Trophoblast cell (in vitro differentiated cells and primary cell): ENCODE data around the gene COL5A1.
A peak's percentile ranks its signal among the peaks of the same experiment; 100 is the strongest.

Experiments used
- DNase-seq, 2 donors: peaks; one replicate each; pipeline ENCODE4 v3.0.0-alpha.2; 2016
- H2AFZ ChIP-seq: 2 replicates; pipeline ENCODE4 v1.6.1; 2013; ENCODE audit warnings: low read length, moderate library complexity, mild to moderate bottlenecking; ENCODE audit not compliant: insufficient read depth, poor library complexity
- H2AK5ac ChIP-seq: 2 replicates; pipeline ENCODE4 v1.6.1; 2013; ENCODE audit warnings: mild to moderate bottlenecking, low read length
- H2BK120ac ChIP-seq: 2 replicates; pipeline ENCODE4 v1.6.1; 2013; ENCODE audit warnings: low read length, mild to moderate bottlenecking, moderate library complexity; ENCODE audit not compliant: insufficient read depth, poor library complexity
- H2BK12ac ChIP-seq: 2 replicates; pipeline ENCODE4 v1.6.1; 2013; ENCODE audit warnings: mild to moderate bottlenecking, low read length, moderate library complexity
- H2BK5ac ChIP-seq: 2 replicates; pipeline ENCODE4 v1.6.1; 2013; ENCODE audit warnings: low read length, low read depth, moderate library complexity, mild to moderate bottlenecking; ENCODE audit not compliant: poor library complexity
- H3K14ac ChIP-seq: 2 replicates; pipeline ENCODE4 v1.6.1; 2013; ENCODE audit warnings: mild to moderate bottlenecking, low read length
- H3K18ac ChIP-seq: 2 replicates; pipeline ENCODE4 v1.6.1; 2013; ENCODE audit warnings: mild to moderate bottlenecking, low read length
- H3K23ac ChIP-seq: 2 replicates; pipeline ENCODE4 v1.6.1; 2013; ENCODE audit warnings: low read length
- H3K27ac ChIP-seq: 2 replicates; pipeline ENCODE4 v1.5.1; 2013; ENCODE audit warnings: low read depth, mild to moderate bottlenecking, inconsistent platforms, low read length, moderate library complexity
- H3K27me3 ChIP-seq: 2 replicates; pipeline ENCODE4 v1.6.1; 2013; ENCODE audit warnings: inconsistent platforms, mild to moderate bottlenecking, low read length, moderate library complexity; ENCODE audit not compliant: insufficient read depth
- H3K36me3 ChIP-seq, 2 experiments: 1 replicate in 1 of 2; 2 replicates in 1 of 2; pipeline ENCODE4 v1.6.1; 2013; ENCODE audit warnings: low read length in 2 of 2, mild to moderate bottlenecking in 2 of 2, moderate library complexity in 1 of 2; ENCODE audit not compliant: insufficient read depth in 2 of 2, control insufficient read depth in 1 of 2
- H3K4ac ChIP-seq: 2 replicates; pipeline ENCODE4 v1.6.1; 2013; ENCODE audit warnings: low read depth, mild to moderate bottlenecking, low read length, moderate library complexity
- H3K4me1 ChIP-seq, 2 experiments: 1 replicate in 1 of 2; 2 replicates in 1 of 2; pipeline ENCODE4 v1.6.1; 2013; ENCODE audit warnings: low read length in 2 of 2, mild to moderate bottlenecking in 2 of 2, moderate library complexity in 1 of 2; ENCODE audit not compliant: insufficient read depth in 2 of 2, control insufficient read depth in 1 of 2
- H3K4me2 ChIP-seq: 2 replicates; pipeline ENCODE4 v1.6.1; 2013; ENCODE audit warnings: inconsistent platforms, mild to moderate bottlenecking, low read length, moderate library complexity
- H3K4me3 ChIP-seq: 2 replicates; pipeline ENCODE4 v1.5.1; 2013; ENCODE audit warnings: mild to moderate bottlenecking, low read depth, low read length, inconsistent platforms
- H3K79me1 ChIP-seq: one replicate; pipeline ENCODE4 v1.6.1; 2013; ENCODE audit warnings: low read length
- H3K79me2 ChIP-seq: 2 replicates; pipeline ENCODE4 v1.6.1; 2013; ENCODE audit warnings: low read length, mild to moderate bottlenecking; ENCODE audit not compliant: control insufficient read depth, insufficient read depth, poor library complexity
- H3K9ac ChIP-seq: 2 replicates; pipeline ENCODE4 v1.6.1; 2013; ENCODE audit warnings: mild to moderate bottlenecking, low read length
- H3K9me3 ChIP-seq: 2 replicates; pipeline ENCODE4 v1.6.1; 2013; ENCODE audit warnings: low read depth, mild to moderate bottlenecking, control low read depth, inconsistent platforms, low read length; ENCODE audit not compliant: insufficient read depth
- H4K12ac ChIP-seq: 2 replicates; pipeline ENCODE4 v1.6.1; 2013; ENCODE audit warnings: low read depth, mild to moderate bottlenecking, low read length, moderate library complexity
- H4K8ac ChIP-seq: 2 replicates; pipeline ENCODE4 v1.6.1; 2013; ENCODE audit warnings: low read depth, mild to moderate bottlenecking, low read length, moderate library complexity
- H4K91ac ChIP-seq: one replicate; pipeline ENCODE4 v1.6.1; 2013; ENCODE audit warnings: low read depth, mild to moderate bottlenecking, low read length, moderate library complexity
- WGBS: extraction: QIAGEN DNeasy Blood & Tissue Kit; methylation state at CpG from one replicate; pipeline ENCODE4 v1.1.7; 2013; ENCODE audit warnings: missing lambda C conversion rate; ENCODE audit not compliant: insufficient read length, insufficient coverage; ENCODE audit errors: extremely low coverage; 5-methylcytosine and 5-hydroxymethylcytosine counted together

The COL5A1 gene

GRCh38 chr9:134629061-134629585 is 12.5 kb upstream of the COL5A1 start:
- no peak for DNase-seq
- no peaks in the 10 kb centered on the region for H3K27me3 ChIP-seq
- H4K8ac ChIP-seq, result no peak overlapping the region
- H3K9me3 ChIP-seq, result peaks cover 2% of the 10 kb centered on the region
- no peaks in the 10 kb centered on the region for H3K79me2 ChIP-seq
- H4K12ac ChIP-seq, result no peak overlapping the region
- WGBS, result no CpG with 5 or more reads among the region's 21 CpGs
- peak overlapping the region; percentile 39 for H2BK12ac ChIP-seq
- no peak overlapping the region for H3K4ac ChIP-seq
- H3K9ac ChIP-seq, result no peak overlapping the region
- H2AFZ ChIP-seq, result no peak overlapping the region
- no peak overlapping the region for H2BK120ac ChIP-seq
- no peaks in the 10 kb centered on the region for H3K36me3 ChIP-seq
- H4K91ac ChIP-seq, result peak overlapping the region; percentile 20
- H3K4me3 ChIP-seq, result no peak overlapping the region
- H3K14ac ChIP-seq, result peak overlapping the region; percentile 1
- H2BK5ac ChIP-seq, result no peak overlapping the region
- no peak overlapping the region for H3K23ac ChIP-seq
- no peak overlapping the region for H3K27ac ChIP-seq
- H3K79me1 ChIP-seq, result peaks cover 23% of the 10 kb centered on the region
- H2AK5ac ChIP-seq, result no peak overlapping the region
- H3K18ac ChIP-seq, result no peak overlapping the region
- H3K4me1 ChIP-seq, result peaks cover 28 to 34% of the 10 kb centered on the region in 2 experiments
- no peak overlapping the region for H3K4me2 ChIP-seq

DNA sequence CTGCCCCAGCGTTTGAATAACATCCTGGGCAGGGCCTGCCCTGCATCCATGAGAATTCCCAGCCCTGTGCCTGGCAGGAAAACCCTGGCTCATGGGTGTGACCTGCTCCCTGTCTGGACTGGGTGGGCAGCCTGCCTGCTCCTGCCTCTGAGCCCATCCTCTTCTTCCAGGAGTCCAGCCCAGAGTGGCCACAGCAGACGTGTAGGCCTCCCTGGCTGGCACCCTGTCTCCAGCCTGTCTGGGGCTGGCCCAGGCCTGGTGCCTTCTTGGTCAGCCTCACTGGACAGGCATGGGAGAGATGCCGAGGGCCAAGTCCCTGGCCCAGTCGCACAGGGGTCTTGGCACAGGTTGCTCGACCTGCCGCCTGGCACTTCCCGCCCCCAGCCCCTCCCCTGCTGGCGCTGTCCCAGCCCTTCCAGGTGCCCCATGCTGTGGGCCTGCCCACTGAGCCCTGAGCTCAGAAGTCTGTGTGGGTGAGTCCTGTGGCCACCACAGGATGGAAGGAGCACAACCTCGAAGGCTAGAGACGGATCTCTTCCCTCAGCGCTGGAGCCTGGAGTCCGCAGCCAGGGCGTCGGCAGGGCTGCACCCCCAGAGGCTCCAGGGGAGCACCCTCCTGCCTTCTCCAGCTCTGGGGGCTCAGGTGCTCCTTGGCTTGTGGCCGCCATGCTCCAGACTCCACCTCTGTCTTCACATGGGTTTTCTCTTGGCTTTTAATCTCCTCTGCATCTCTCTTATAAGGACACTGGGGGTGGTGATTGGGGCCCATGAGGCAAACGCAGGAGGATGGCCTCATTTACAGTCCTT is 11.8 kb upstream of the COL5A1 start:
- Histone ChIP-seq H3K27me3 (no peaks in the 10 kb centered on the region), H3K18ac (no peak overlapping the region), H2BK12ac (peak overlapping the region; percentile 39), H3K4me3 (peak overlapping the region; percentile 13), H4K12ac (no peak overlapping the region), H3K4me1 (peaks cover 26 to 27% of the 10 kb centered on the region in 2 experiments), H3K9me3 (peaks cover 2% of the 10 kb centered on the region), H2AFZ (no peak overlapping the region), H3K23ac (no peak overlapping the region), H3K36me3 (no peaks in the 10 kb centered on the region), H2BK120ac (no peak overlapping the region), H3K79me1 (peaks cover 19% of the 10 kb centered on the region), H3K9ac (no peak overlapping the region), H2BK5ac (no peak overlapping the region), H3K27ac (no peak overlapping the region), H3K79me2 (no peaks in the 10 kb centered on the region), H4K91ac (peak overlapping the region; percentile 20), H3K4me2 (no peak overlapping the region), H2AK5ac (peak overlapping the region; percentile 27), H3K4ac (no peak overlapping the region), H3K14ac (peak overlapping the region; percentile 13), H4K8ac (no peak overlapping the region)
- no peak for DNase-seq
- no CpG with 5 or more reads among the region's 16 CpGs for WGBS

- DNase-seq, result no peak
- H3K23ac ChIP-seq, result no peak overlapping the region
- H3K79me1 ChIP-seq, result peaks cover 15% of the 10 kb centered on the region
- H2AK5ac ChIP-seq, result no peak overlapping the region
- H3K14ac ChIP-seq, result no peak overlapping the region
- no peak overlapping the region for H3K9ac ChIP-seq
- no peak overlapping the region for H4K8ac ChIP-seq
- H2BK5ac ChIP-seq, result no peak overlapping the region
- no peak overlapping the region for H2BK120ac ChIP-seq
- WGBS, result no CpG with 5 or more reads among the region's 13 CpGs
- H2BK12ac ChIP-seq, result no peak overlapping the region
- no peak overlapping the region for H3K18ac ChIP-seq
- H3K79me2 ChIP-seq, result no peaks in the 10 kb centered on the region
- no peak overlapping the region for H4K12ac ChIP-seq
- no peaks in the 10 kb centered on the region for H3K27me3 ChIP-seq
- no peak overlapping the region for H3K4me2 ChIP-seq
- no peak overlapping the region for H3K27ac ChIP-seq
- H3K9me3 ChIP-seq, result peaks cover 2% of the 10 kb centered on the region
- H3K4me1 ChIP-seq, result peaks cover 21 to 22% of the 10 kb centered on the region in 2 experiments
- H3K36me3 ChIP-seq, result no peaks in the 10 kb centered on the region
- no peak overlapping the region for H2AFZ ChIP-seq
- H3K4me3 ChIP-seq, result no peak overlapping the region
- no peak overlapping the region for H3K4ac ChIP-seq
- peak overlapping the region; percentile 3 for H4K91ac ChIP-seq
These were observed 11.2 kb upstream of the COL5A1 start for GRCh38 chr9:134630393-134630790.

DNA sequence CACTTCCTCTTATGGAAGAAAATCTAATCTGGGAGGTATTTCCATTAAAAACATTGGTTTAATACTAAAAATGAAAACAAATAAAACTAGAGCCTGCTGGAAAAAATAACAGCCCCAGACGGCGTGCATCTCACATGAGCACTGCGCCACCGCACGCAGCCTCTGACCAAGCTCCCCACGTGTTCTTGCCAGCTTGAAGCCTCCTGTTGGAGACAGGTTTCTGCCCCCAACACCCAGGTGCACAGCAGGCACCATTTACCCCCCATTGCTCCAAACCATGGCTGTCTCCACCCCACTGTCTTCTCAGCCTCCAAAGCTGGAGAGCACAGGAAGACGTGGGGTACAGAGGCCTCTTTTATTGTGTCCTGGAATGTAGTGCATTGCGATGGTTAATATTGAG is 10.7 kb upstream of the COL5A1 start:
- Histone ChIP-seq H2AFZ (no peak overlapping the region), H3K4me3 (no peak overlapping the region), H3K79me2 (no peaks in the 10 kb centered on the region), H3K9ac (no peak overlapping the region), H3K36me3 (no peaks in the 10 kb centered on the region), H3K4me2 (no peak overlapping the region), H2BK12ac (no peak overlapping the region), H3K79me1 (peaks cover 12% of the 10 kb centered on the region), H4K91ac (no peak overlapping the region), H3K4me1 (peaks cover 18 to 19% of the 10 kb centered on the region in 2 experiments), H3K18ac (no peak overlapping the region), H2AK5ac (peak overlapping the region; percentile 22), H2BK120ac (no peak overlapping the region), H2BK5ac (no peak overlapping the region), H3K27me3 (no peaks in the 10 kb centered on the region), H3K27ac (no peak overlapping the region), H3K9me3 (peaks cover 2% of the 10 kb centered on the region), H4K12ac (no peak overlapping the region), H4K8ac (no peak overlapping the region), H3K14ac (no peak overlapping the region), H3K23ac (no peak overlapping the region), H3K4ac (no peak overlapping the region)
- DNase-seq, result no peak
- no CpG with 5 or more reads among the region's 8 CpGs for WGBS
